Sigmoid colon (tissue), 7 donors: Measurements from ENCODE around the gene AASS. TPM values are rescaled to one million over a fixed set of nuclear protein-coding genes. Genes with fewer than 3 reads are reported as not detected.
"Not testable (repeated sequence)": the region's sequence is repeated elsewhere in the genome, so short reads cannot be mapped to it uniquely, and the experiment has no call there.

Experiments used
- DNase-seq: peaks from one replicate; pipeline ENCODE4 v3.0.0-alpha.2; 2019
- H3K27ac ChIP-seq, 4 donors: fragments of 200-600 bp; sonication (generic); one replicate each; pipeline ENCODE4 v1.5.1; 2016 to 2019; ENCODE audit warnings: mild to moderate bottlenecking in 1 of 4
- H3K27me3 ChIP-seq, 3 donors: fragments of 200-600 bp; sonication (generic); one replicate each; pipeline ENCODE4 v1.5.1; 2019; ENCODE audit warnings: mild to moderate bottlenecking in 1 of 3
- H3K36me3 ChIP-seq, 4 donors: fragments of 200-600 bp; sonication (generic); one replicate each; pipeline ENCODE4 v1.5.1; 2016 to 2019
- H3K4me1 ChIP-seq, 4 donors: fragments of 200-600 bp; sonication (generic); one replicate each; pipeline ENCODE4 v1.5.1; 2017 to 2019
- H3K4me3 ChIP-seq, 4 donors: fragments of 200-600 bp; sonication (generic); one replicate each; pipeline ENCODE4 v1.5.1; 2017 to 2019; ENCODE audit warnings: mild to moderate bottlenecking in 2 of 4, moderate library complexity in 1 of 4
- H3K9me3 ChIP-seq, 4 donors: fragments of 200-600 bp in 3 of 4; sonication (generic) in 3 of 4; one replicate each; pipeline versions ENCODE4 v1.5.1 to v1.6.1; 2013 to 2019
- CTCF ChIP-seq, 4 experiments: fragments of 450-650 bp in 3 of 4; fragments of 200-600 bp in 1 of 4; IDR thresholded peaks; one replicate each; pipeline ENCODE4 v1.5.1; 2016 to 2019; ENCODE audit warnings: antibody characterized with exemption in 4 of 4, mild to moderate bottlenecking in 3 of 4, moderate library complexity in 2 of 4
- EP300 ChIP-seq, 4 donors: sonication (generic); formaldehyde crosslinking; IDR thresholded peaks; one replicate each; pipeline ENCODE4 v1.6.1; 2017; ENCODE audit warnings: antibody characterized with exemption in 4 of 4
- POLR2A ChIP-seq, 2 donors: fragments of 450-650 bp; IDR thresholded peaks; one replicate each; pipeline ENCODE4 v1.6.1; 2016; ENCODE audit warnings: antibody characterized with exemption in 2 of 2, mild to moderate bottlenecking in 2 of 2, moderate library complexity in 2 of 2
- POLR2AphosphoS5 ChIP-seq, 4 donors: sonication (generic); formaldehyde crosslinking; IDR thresholded peaks; one replicate each; pipeline ENCODE4 v1.6.1; 2017; ENCODE audit warnings: antibody characterized with exemption in 4 of 4
- WGBS, 2 donors: extraction: QIAGEN DNeasy Blood & Tissue Kit; methylation state at CpG; one replicate each; pipeline ENCODE4 v1.1.7; 2013; 5-methylcytosine and 5-hydroxymethylcytosine counted together
- intact Hi-C: fragments of 100-400 bp; cut with DNase I; formaldehyde crosslinking; loops from one replicate; pipeline ENCODE4 v1.15.1; 2023
- polyA plus RNA-seq, 3 donors: library from polyadenylated mRNA; stranded (reverse); fragments of 200-250 nt; gene quantifications; one replicate each; pipeline ENCODE4 v1.2.3, GENCODE V29; 2013
- total RNA-seq, 4 donors: library from RNA; depleted of rRNA; stranded (reverse); fragments of >200 nt; gene quantifications; one replicate each; pipeline ENCODE4 v1.1.0, GENCODE V29; 2016
- donor health status: healthy with polysubstance abuse.
- donor health status: Bipolar disorder and iron deficiency.
- donor health status: healthy.

Gene AASS
- total and polyA plus RNA-seq, 7 donors = 0.92 to 40.0 (median 24.3) TPM

GRCh38 chr7:122137251-122138077 is 6.6 kb downstream of the AASS start:
- Histone ChIP-seq H3K27me3 (no peaks in the 10 kb centered on the region), H3K4me1 (peaks cover 0 to 24% (median 14%) of the 10 kb centered on the region in 4 donors), H3K4me3 (peak overlapping the region; percentile 9 to 37 (median 30)), H3K27ac (peak overlapping the region in 1 of 4 donors; percentile 43), H3K9me3 (no peaks in the 10 kb centered on the region), H3K36me3 (peaks cover 0 to 5% (median 0%) of the 10 kb centered on the region in 4 donors)
- TF ChIP-seq CTCF (IDR thresholded peaks at IDR 0.05) = no peak
- TF ChIP-seq POLR2A (IDR thresholded peaks at IDR 0.05) = no peak
- TF ChIP-seq EP300 (IDR thresholded peaks at IDR 0.05) = no peak
- TF ChIP-seq POLR2AphosphoS5 (IDR thresholded peaks at IDR 0.05) = no peak
- 42 to 62% methylated on average over 5 of the region's 5 CpGs for WGBS, 2 donors
- no peak for DNase-seq
- intact Hi-C loops = no loop called here

GRCh38 chr7:122136639-122137245 is 7.3 kb downstream of the AASS start:
- H3K9me3 ChIP-seq = no peaks in the 10 kb centered on the region
- peak overlapping the region; percentile 9 to 37 (median 30) for H3K4me3 ChIP-seq
- no peak for DNase-seq
- H3K27me3 ChIP-seq = no peaks in the 10 kb centered on the region
- H3K4me1 ChIP-seq = peaks cover 0 to 24% (median 11%) of the 10 kb centered on the region in 4 donors
- WGBS, 2 donors = 84 to 94% methylated on average over 1 of the region's 1 CpG
- H3K36me3 ChIP-seq = peaks cover 0 to 5% (median 0%) of the 10 kb centered on the region in 4 donors
- H3K27ac ChIP-seq = peak overlapping the region in 3 of 4 donors; percentile 22 to 43 (median 41)
- TF ChIP-seq EP300 (IDR thresholded peaks at IDR 0.05) (no peak), POLR2A (IDR thresholded peaks at IDR 0.05) (no peak), POLR2AphosphoS5 (IDR thresholded peaks at IDR 0.05) (no peak), CTCF (IDR thresholded peaks at IDR 0.05) (no peak)
- intact Hi-C loops = no loop called here

- Histone ChIP-seq H3K36me3 (peaks cover 0 to 5% (median 0%) of the 10 kb centered on the region in 4 donors), H3K27ac (peak overlapping the region in 1 of 4 donors; percentile 43), H3K9me3 (no peaks in the 10 kb centered on the region), H3K4me3 (peak overlapping the region in 1 of 4 donors; percentile 37), H3K27me3 (no peaks in the 10 kb centered on the region), H3K4me1 (peaks cover 0 to 24% (median 11%) of the 10 kb centered on the region in 4 donors)
- intact Hi-C loops = no loop called here
- WGBS, 2 donors = 74 to 85% methylated on average over 3 of the region's 3 CpGs
- no peak for DNase-seq
- TF ChIP-seq CTCF (IDR thresholded peaks at IDR 0.05) (no peak), EP300 (IDR thresholded peaks at IDR 0.05) (no peak), POLR2A (IDR thresholded peaks at IDR 0.05) (no peak), POLR2AphosphoS5 (IDR thresholded peaks at IDR 0.05) (no peak)
Observed at GRCh38 chr7:122136078-122136477, 8.0 kb downstream of the AASS start.

GRCh38 chr7:122135275-122135674 is 8.8 kb downstream of the AASS start:
- no peak for DNase-seq
- no peak overlapping the region for H3K4me3 ChIP-seq
- H3K27me3 ChIP-seq = no peaks in the 10 kb centered on the region
- intact Hi-C loops = no loop called here
- H3K27ac ChIP-seq = no peak overlapping the region
- TF ChIP-seq EP300 (IDR thresholded peaks at IDR 0.05) = no peak
- no peak for TF ChIP-seq CTCF (IDR thresholded peaks at IDR 0.05)
- no peak for TF ChIP-seq POLR2AphosphoS5 (IDR thresholded peaks at IDR 0.05)
- TF ChIP-seq POLR2A (IDR thresholded peaks at IDR 0.05) = no peak
- WGBS, 2 donors = 84 to 85% methylated on average over 4 of the region's 4 CpGs
- peaks cover 0 to 5% (median 0%) of the 10 kb centered on the region in 4 donors for H3K36me3 ChIP-seq
- no peaks in the 10 kb centered on the region for H3K9me3 ChIP-seq
- H3K4me1 ChIP-seq = peaks cover 0 to 24% (median 11%) of the 10 kb centered on the region in 4 donors

- H3K27ac ChIP-seq, H3K36me3 ChIP-seq, H3K4me3 ChIP-seq, H3K9me3 ChIP-seq, DNase-seq, intact Hi-C loops, H3K27me3 ChIP-seq: not testable (repeated sequence)
- 94 to 98% methylated on average over 3 of the region's 3 CpGs for WGBS, 2 donors
- H3K4me1 ChIP-seq = peaks cover 0 to 24% (median 11%) of the 10 kb centered on the region in 4 donors
Observed at GRCh38 chr7:122134793-122135192, 9.3 kb downstream of the AASS start.
